SK-N-SH (cell line): ENCODE measurements around the gene POU5F2. TPM values are rescaled to one million over a fixed set of nuclear protein-coding genes. Genes with fewer than 3 reads are reported as not detected.

Experiments used
- CTCF ChIA-PET: fragments of 300-600, 350-600 bp; formaldehyde crosslinking; extraction: SDS; loops from one replicate; lab custom pipeline; 2021; lab: Yijun Ruan, JAX
- POLR2A ChIA-PET: fragments of 350-600 bp; sonication (Branson Sonifier 250); formaldehyde crosslinking; extraction: SDS; loops from one replicate; lab custom pipeline; 2020; ENCODE audit warnings: antibody characterized with exemption, inconsistent platforms; lab: Yijun Ruan, JAX
- DNase-seq: peaks from one replicate; pipeline ENCODE4 v3.0.0; 2012
- H2AFZ ChIP-seq: fragments of 200-600 bp; sonication (generic); 2 replicates; pipeline ENCODE4 v1.8.1; 2016; ENCODE audit warnings: antibody characterized with exemption, mild to moderate bottlenecking, low read depth
- H3F3A ChIP-seq: fragments of 200-600 bp; sonication (generic); replicated peaks from 2 replicates; pipeline ENCODE3; 2016; ENCODE audit warnings: antibody characterized with exemption, mild to moderate bottlenecking; ENCODE audit not compliant: insufficient read depth
- H3K27ac ChIP-seq, 2 experiments: fragments of 200-500 bp in 1 of 2; fragments of 200-600 bp in 1 of 2; sonication (Bioruptor generic) in 1 of 2; sonication (generic), shearing (Covaris generic) in 1 of 2; 2 replicates each; pipeline versions ENCODE4 v1.5.1 to v1.6.1; 2014 to 2016; ENCODE audit warnings: low read depth in 2 of 2, inconsistent platforms in 1 of 2, low read length in 1 of 2, mild to moderate bottlenecking in 1 of 2, mixed read lengths in 1 of 2
- H3K27me3 ChIP-seq: fragments of 200-600 bp; sonication (generic), shearing (Covaris generic); 2 replicates; pipeline ENCODE4 v1.6.1; 2016; ENCODE audit warnings: mixed run types; ENCODE audit not compliant: insufficient read depth
- H3K36me3 ChIP-seq, 2 experiments: fragments of 200-500 bp in 1 of 2; fragments of 200-600 bp in 1 of 2; sonication (Bioruptor generic) in 1 of 2; sonication (generic) in 1 of 2; replicated peaks in 1 of 2; 2 replicates each; pipeline versions ENCODE3 to v1.5.1; 2014 to 2016; ENCODE audit warnings: low read length in 1 of 2, mild to moderate bottlenecking in 1 of 2; ENCODE audit not compliant: insufficient read depth in 2 of 2, control insufficient read depth in 1 of 2
- H3K4me1 ChIP-seq, 2 experiments: fragments of 200-500 bp in 1 of 2; fragments of 200-600 bp in 1 of 2; sonication (Bioruptor generic) in 1 of 2; sonication (generic), shearing (Covaris generic) in 1 of 2; 2 replicates each; pipeline versions ENCODE4 v1.5.1 to v1.6.1; 2014 to 2016; ENCODE audit warnings: low read depth in 1 of 2, low read length in 1 of 2, mixed run types in 1 of 2; ENCODE audit not compliant: insufficient read depth in 2 of 2, control insufficient read depth in 1 of 2
- H3K4me2 ChIP-seq: fragments of 200-600 bp; sonication (generic), shearing (Covaris generic); 2 replicates; pipeline ENCODE4 v1.6.1; 2017; ENCODE audit warnings: mixed run types
- H3K4me3 ChIP-seq, 2 experiments: fragments of 200-500 bp in 1 of 2; fragments of 200-600 bp in 1 of 2; sonication (Bioruptor generic) in 1 of 2; sonication (generic), shearing (Covaris generic) in 1 of 2; 2 replicates each; pipeline versions ENCODE4 v1.5.1 to v1.8.1; 2014 to 2016; ENCODE audit warnings: low read depth in 2 of 2, inconsistent platforms in 1 of 2, low read length in 1 of 2, mild to moderate bottlenecking in 1 of 2, mixed read lengths in 1 of 2, moderate library complexity in 1 of 2
- H3K79me2 ChIP-seq: fragments of 200-600 bp; sonication (generic); 2 replicates; pipeline ENCODE4 v1.8.1; 2017; ENCODE audit warnings: mild to moderate bottlenecking; ENCODE audit not compliant: insufficient read depth
- H3K9ac ChIP-seq: fragments of 200-600 bp; sonication (generic); 2 replicates; pipeline ENCODE4 v1.6.1; 2017; ENCODE audit warnings: mixed run types
- H3K9me2 ChIP-seq: fragments of 200-600 bp; sonication (generic); 2 replicates; pipeline ENCODE4 v1.6.1; 2017; ENCODE audit warnings: mixed run types
- H3K9me3 ChIP-seq: fragments of 200-600 bp; sonication (generic); 2 replicates; pipeline ENCODE4 v1.6.1; 2017; ENCODE audit warnings: mixed run types, mild to moderate bottlenecking, moderate library complexity
- H4K20me1 ChIP-seq: fragments of 200-600 bp; sonication (generic); 2 replicates; pipeline ENCODE4 v1.6.1; 2017; ENCODE audit warnings: mild to moderate bottlenecking, mixed run types; ENCODE audit not compliant: insufficient read depth
- EZH2phosphoT487 ChIP-seq: fragments of 200-600 bp; sonication (generic); IDR thresholded peaks from 2 replicates; pipeline ENCODE4 v1.6.1; 2017; ENCODE audit warnings: low read depth, mixed run types, mild to moderate bottlenecking, antibody characterized with exemption, moderate library complexity, borderline replicate concordance
- FOXJ3 ChIP-seq: sonication (generic); formaldehyde crosslinking; IDR thresholded peaks from 2 replicates; pipeline ENCODE4 v1.5.1; 2020; ENCODE audit warnings: mild to moderate bottlenecking, missing genetic modification reagents
- FOXM1 ChIP-seq: IDR thresholded peaks from 2 replicates; pipeline ENCODE4 v1.4.0; 2012; ENCODE audit warnings: low read depth, mild to moderate bottlenecking
- IRF3 ChIP-seq: fragments of 150-350 bp; IDR thresholded peaks from 2 replicates; pipeline ENCODE4 v1.6.1; 2016; ENCODE audit warnings: mild to moderate bottlenecking, low read depth, low read length
- JUND ChIP-seq: IDR thresholded peaks from 2 replicates; pipeline ENCODE4 v1.4.0; 2012
- RAD21 ChIP-seq: IDR thresholded peaks from 2 replicates; pipeline ENCODE4 v1.6.1; 2012; ENCODE audit warnings: mild to moderate bottlenecking, low read length
- RCOR1 ChIP-seq: fragments of 150-350 bp; IDR thresholded peaks from 2 replicates; pipeline ENCODE4 v1.6.1; 2017; ENCODE audit warnings: antibody characterized with exemption, low read length
- SIN3A ChIP-seq: IDR thresholded peaks from 2 replicates; pipeline ENCODE4 v1.6.1; 2012; ENCODE audit warnings: low read depth, mild to moderate bottlenecking, low read length, moderate library complexity, borderline replicate concordance
- SMC3 ChIP-seq: IDR thresholded peaks from 2 replicates; pipeline ENCODE4 v1.6.1; 2012; ENCODE audit warnings: low read depth, low read length, improper control_type of control experiment
- TCF12 ChIP-seq: IDR thresholded peaks from 2 replicates; pipeline ENCODE4 v1.4.0; 2012
- USF2 ChIP-seq: fragments of 150-350 bp; IDR thresholded peaks from 2 replicates; pipeline ENCODE4 v1.6.1; 2017; ENCODE audit warnings: antibody characterized with exemption, low read length, low read depth, borderline replicate concordance
- WGBS: methylation state at CpG from one replicate; pipeline ENCODE4 v1.1.6; 2017; ENCODE audit warnings: low lambda C conversion rate; 5-methylcytosine and 5-hydroxymethylcytosine counted together
- polyA plus RNA-seq, 3 experiments: library from polyadenylated mRNA; depleted of rRNA; stranded (reverse); fragments of >200 nt; gene quantifications; 2 replicates each; pipeline ENCODE4 v1.2.3, GENCODE V29; 2012
- TF ChIP-seq, protein P1 (sequence below): IDR thresholded peaks from 2 replicates; pipeline ENCODE4 v1.4.0; 2012; ENCODE audit warnings: low read depth, borderline replicate concordance

The POU5F2 gene
- polyA plus RNA-seq, 1 of the 3 experiments (the other 2 are of a cell fraction): 0.02 TPM

DNA sequence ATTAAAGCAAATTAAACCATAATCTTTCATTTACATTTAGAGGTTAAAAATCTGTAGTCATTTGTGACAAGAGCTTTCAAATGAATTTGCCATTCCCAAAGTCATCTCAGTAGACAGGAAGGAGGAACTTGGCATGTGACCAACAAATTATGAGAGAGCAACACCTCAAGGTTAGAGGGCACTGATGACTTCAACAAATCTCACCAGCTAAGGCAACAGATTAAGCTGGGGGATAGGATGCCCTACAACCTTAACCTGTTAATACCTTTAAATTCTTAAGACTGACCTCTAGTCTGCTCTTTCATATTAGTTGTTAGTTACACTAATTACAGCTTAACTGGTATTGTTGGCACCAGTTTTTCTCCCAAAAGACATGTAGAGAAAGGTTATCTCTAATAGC, 18.4 kb downstream of the POU5F2 start:
- Histone ChIP-seq H3K9me3 (no peaks in the 10 kb centered on the region), H3K4me1 (no peaks in the 10 kb centered on the region), H3K79me2 (no peaks in the 10 kb centered on the region), H3F3A (no peaks in the 10 kb centered on the region)
- TF ChIP-seq FOXM1: no peak
- TF ChIP-seq SMC3: no peak
- TF ChIP-seq JUND: no peak
- TF ChIP-seq, all 33 proteins: peak for 0
- no peak for DNase-seq
- H3K4me3 ChIP-seq: no peak overlapping the region
- H3K36me3 ChIP-seq: no peaks in the 10 kb centered on the region
- POLR2A ChIA-PET: no interaction called here
- no peaks in the 10 kb centered on the region for H4K20me1 ChIP-seq
- H3K9me2 ChIP-seq: no peaks in the 10 kb centered on the region
- H3K9ac ChIP-seq: no peak overlapping the region
- CTCF ChIA-PET: interaction anchor here (1.0 to 1.7 kb wide), 4 partner anchors 9 to 78 kb away, joined by 3 to 8 read pairs (median 4); partner anchors contain the start of gene POU5F2
- H3K4me2 ChIP-seq: no peak overlapping the region
- H2AFZ ChIP-seq: no peak overlapping the region
- no peak overlapping the region for H3K27ac ChIP-seq
- H3K27me3 ChIP-seq: no peaks in the 10 kb centered on the region

- H3K4me1 ChIP-seq: no peaks in the 10 kb centered on the region
- CTCF ChIA-PET: no interaction called here
- 87% methylated on average over 3 of the region's 3 CpGs for WGBS
- no peak overlapping the region for H3K4me3 ChIP-seq
- no peaks in the 10 kb centered on the region for H3K9me2 ChIP-seq
- H3K79me2 ChIP-seq: no peaks in the 10 kb centered on the region
- H3K27me3 ChIP-seq: no peaks in the 10 kb centered on the region
- TF ChIP-seq SIN3A (no peak), FOXJ3 (no peak), RCOR1 (no peak), IRF3 (no peak), RAD21 (no peak), EZH2phosphoT487 (no peak), TCF12 (no peak), SMC3 (no peak), USF2 (no peak)
- TF ChIP-seq, protein P1, sequence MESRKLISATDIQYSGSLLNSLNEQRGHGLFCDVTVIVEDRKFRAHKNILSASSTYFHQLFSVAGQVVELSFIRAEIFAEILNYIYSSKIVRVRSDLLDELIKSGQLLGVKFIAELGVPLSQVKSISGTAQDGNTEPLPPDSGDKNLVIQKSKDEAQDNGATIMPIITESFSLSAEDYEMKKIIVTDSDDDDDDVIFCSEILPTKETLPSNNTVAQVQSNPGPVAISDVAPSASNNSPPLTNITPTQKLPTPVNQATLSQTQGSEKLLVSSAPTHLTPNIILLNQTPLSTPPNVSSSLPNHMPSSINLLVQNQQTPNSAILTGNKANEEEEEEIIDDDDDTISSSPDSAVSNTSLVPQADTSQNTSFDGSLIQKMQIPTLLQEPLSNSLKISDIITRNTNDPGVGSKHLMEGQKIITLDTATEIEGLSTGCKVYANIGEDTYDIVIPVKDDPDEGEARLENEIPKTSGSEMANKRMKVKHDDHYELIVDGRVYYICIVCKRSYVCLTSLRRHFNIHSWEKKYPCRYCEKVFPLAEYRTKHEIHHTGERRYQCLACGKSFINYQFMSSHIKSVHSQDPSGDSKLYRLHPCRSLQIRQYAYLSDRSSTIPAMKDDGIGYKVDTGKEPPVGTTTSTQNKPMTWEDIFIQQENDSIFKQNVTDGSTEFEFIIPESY: no peak
- no peaks in the 10 kb centered on the region for H3K36me3 ChIP-seq
- DNase-seq: no peak
- no peaks in the 10 kb centered on the region for H4K20me1 ChIP-seq
- H3K27ac ChIP-seq: no peak overlapping the region
- no peaks in the 10 kb centered on the region for H3F3A ChIP-seq
- no peak overlapping the region for H3K4me2 ChIP-seq
- H3K9ac ChIP-seq: no peak overlapping the region
- POLR2A ChIA-PET: no interaction called here
- H2AFZ ChIP-seq: no peak overlapping the region
- H3K9me3 ChIP-seq: no peaks in the 10 kb centered on the region
Observed at GRCh38 chr5:93722588-93722987, 18.8 kb downstream of the POU5F2 start.
